H9 (cell line): ENCODE measurements around the gene PRKACA. TPM values are rescaled to one million over a fixed set of nuclear protein-coding genes. Genes with fewer than 3 reads are reported as not detected.
A peak's percentile ranks its signal among the peaks of the same experiment; 100 is the strongest.

Experiments
- DNase-seq: peaks from one replicate; pipeline ENCODE4 v3.0.0-alpha.2; 2017
- H2AFZ ChIP-seq: one replicate; pipeline ENCODE4 v1.6.1; 2013; ENCODE audit warnings: mild to moderate bottlenecking, low read length, control low read depth, moderate library complexity
- H2AK5ac ChIP-seq: 2 replicates; pipeline ENCODE4 v1.6.1; 2013; ENCODE audit warnings: low read length, control low read depth, mixed read lengths; ENCODE audit not compliant: insufficient read length
- H2BK120ac ChIP-seq: one replicate; pipeline ENCODE4 v1.6.1; 2013; ENCODE audit warnings: low read depth, mild to moderate bottlenecking, low read length, control low read depth, inconsistent platforms; ENCODE audit not compliant: poor library complexity, severe bottlenecking
- H2BK12ac ChIP-seq: 2 replicates; pipeline ENCODE4 v1.6.1; 2013; ENCODE audit warnings: low read length, control low read depth, mixed read lengths, low read depth; ENCODE audit not compliant: insufficient read length
- H2BK15ac ChIP-seq: 2 replicates; pipeline ENCODE4 v1.6.1; 2013; ENCODE audit warnings: low read depth, low read length, control low read depth
- H2BK20ac ChIP-seq: one replicate; pipeline ENCODE4 v1.6.1; 2013; ENCODE audit warnings: low read depth, mild to moderate bottlenecking, low read length, control low read depth, inconsistent platforms; ENCODE audit not compliant: poor library complexity, severe bottlenecking
- H2BK5ac ChIP-seq: 2 replicates; pipeline ENCODE4 v1.6.1; 2013; ENCODE audit warnings: low read length, control low read depth, mixed read lengths; ENCODE audit not compliant: insufficient read length
- H3K14ac ChIP-seq: 2 replicates; pipeline ENCODE4 v1.6.1; 2013; ENCODE audit warnings: low read length, control low read depth; ENCODE audit not compliant: insufficient read depth
- H3K18ac ChIP-seq: 2 replicates; pipeline ENCODE4 v1.6.1; 2013; ENCODE audit warnings: low read depth, mild to moderate bottlenecking, mixed read lengths, low read length, control low read depth; ENCODE audit not compliant: insufficient read length
- H3K23ac ChIP-seq: 2 replicates; pipeline ENCODE4 v1.6.1; 2013; ENCODE audit warnings: low read length, control low read depth, mixed read lengths, low read depth; ENCODE audit not compliant: insufficient read length
- H3K23me2 ChIP-seq: 2 replicates; pipeline ENCODE4 v1.6.1; 2013; ENCODE audit warnings: low read depth, mild to moderate bottlenecking, mixed read lengths, low read length, control low read depth; ENCODE audit not compliant: insufficient read length, poor library complexity, severe bottlenecking
- H3K27ac ChIP-seq: 2 replicates; pipeline ENCODE4 v1.5.1; 2013; ENCODE audit warnings: low read length, control low read depth, mixed read lengths, low read depth; ENCODE audit not compliant: insufficient read length
- H3K27me3 ChIP-seq: 2 replicates; pipeline ENCODE4 v1.6.1; 2013; ENCODE audit warnings: low read length, control low read depth, inconsistent platforms; ENCODE audit not compliant: insufficient read depth
- H3K4ac ChIP-seq: 2 replicates; pipeline ENCODE4 v1.6.1; 2013; ENCODE audit warnings: low read depth, mild to moderate bottlenecking, control low read depth, inconsistent platforms, low read length, moderate library complexity
- H3K4me1 ChIP-seq: 2 replicates; pipeline ENCODE4 v1.6.1; 2013; ENCODE audit warnings: low read length, control low read depth, inconsistent platforms; ENCODE audit not compliant: insufficient read depth
- H3K4me2 ChIP-seq: 2 replicates; pipeline ENCODE4 v1.6.1; 2013; ENCODE audit warnings: low read length, control low read depth, mixed read lengths; ENCODE audit not compliant: insufficient read length, insufficient read depth
- H3K56ac ChIP-seq: 2 replicates; pipeline ENCODE4 v1.6.1; 2013; ENCODE audit warnings: low read depth, mild to moderate bottlenecking, mixed read lengths, low read length, control low read depth; ENCODE audit not compliant: insufficient read length
- H3K79me1 ChIP-seq: 2 replicates; pipeline ENCODE4 v1.6.1; 2013; ENCODE audit warnings: low read depth, mild to moderate bottlenecking, moderate library complexity, low read length, control low read depth, inconsistent platforms; ENCODE audit not compliant: insufficient read depth, poor library complexity, severe bottlenecking
- H3K79me2 ChIP-seq: 2 replicates; pipeline ENCODE4 v1.6.1; 2013; ENCODE audit warnings: low read length, control low read depth, inconsistent platforms; ENCODE audit not compliant: insufficient read depth
- H3K9ac ChIP-seq: 2 replicates; pipeline ENCODE4 v1.6.1; 2013; ENCODE audit warnings: low read length, control low read depth, mixed read lengths; ENCODE audit not compliant: insufficient read length; ENCODE audit errors: extremely low read depth
- H3K9me3 ChIP-seq: one replicate; pipeline ENCODE4 v1.6.1; 2013; ENCODE audit warnings: low read depth, low read length, inconsistent platforms; ENCODE audit not compliant: control insufficient read depth
- H3T11ph ChIP-seq: one replicate; pipeline ENCODE4 v1.6.1; 2013; ENCODE audit warnings: mild to moderate bottlenecking, low read length, control low read depth, inconsistent platforms
- H4K20me1 ChIP-seq: one replicate; pipeline ENCODE4 v1.6.1; 2013; ENCODE audit not compliant: control insufficient read depth, insufficient read length, insufficient read depth
- H4K5ac ChIP-seq: 2 replicates; pipeline ENCODE4 v1.6.1; 2013; ENCODE audit warnings: low read depth, mild to moderate bottlenecking, mixed read lengths, low read length, control low read depth; ENCODE audit not compliant: insufficient read length
- H4K8ac ChIP-seq: replicated peaks from 2 replicates; pipeline ENCODE4 v1.6.1; 2013; ENCODE audit warnings: low read length, control low read depth, mixed read lengths, low read depth; ENCODE audit not compliant: insufficient read length
- H4K91ac ChIP-seq: 2 replicates; pipeline ENCODE4 v1.6.1; 2013; ENCODE audit warnings: low read depth, mild to moderate bottlenecking, moderate library complexity, mixed read lengths, low read length, control low read depth; ENCODE audit not compliant: insufficient read length
- H3K27ac Mint-ChIP-seq, 3 experiments: 2 replicates in 2 of 3; 3 replicates in 1 of 3; pipeline ENCODE4 v1.8.0; 2020 to 2021; ENCODE audit warnings: mixed read lengths in 3 of 3, mild to moderate bottlenecking in 1 of 3, moderate library complexity in 1 of 3
- H3K27me3 Mint-ChIP-seq: 2 replicates; pipeline ENCODE4 v1.8.0; 2021; ENCODE audit warnings: low read depth, mild to moderate bottlenecking, moderate library complexity, mixed read lengths
- H3K36me3 Mint-ChIP-seq, 3 experiments: 2 replicates in 2 of 3; 3 replicates in 1 of 3; pipeline ENCODE4 v1.8.0; 2020 to 2021; ENCODE audit warnings: low read depth in 3 of 3, mixed read lengths in 3 of 3; ENCODE audit not compliant: insufficient read depth in 1 of 3
- H3K4me1 Mint-ChIP-seq, 2 experiments: 2 replicates each; pipeline ENCODE4 v1.8.0; 2020; ENCODE audit warnings: mixed read lengths in 2 of 2
- H3K4me3 Mint-ChIP-seq, 2 experiments: 2 replicates in 1 of 2; 3 replicates in 1 of 2; pipeline ENCODE4 v1.8.0; 2020 to 2021; ENCODE audit warnings: mild to moderate bottlenecking in 2 of 2, mixed read lengths in 2 of 2, moderate library complexity in 1 of 2
- H3K9me3 Mint-ChIP-seq, 2 experiments: 2 replicates in 1 of 2; 3 replicates in 1 of 2; pipeline ENCODE4 v1.8.0; 2020; ENCODE audit warnings: mild to moderate bottlenecking in 2 of 2, mixed read lengths in 2 of 2, moderate library complexity in 1 of 2
- CTCF ChIP-seq: fragments of 200-600 bp; sonication (generic); conservative IDR thresholded peaks from 3 replicates; pipeline ENCODE4 v1.8.0; 2021; ENCODE audit warnings: antibody characterized with exemption, mild to moderate bottlenecking
- whole genome bisulfite sequencing: extraction: QIAGEN DNeasy Blood & Tissue Kit; methylation state at CpG from one replicate; pipeline ENCODE4 v1.1.7; 2013; ENCODE audit warnings: missing lambda C conversion rate, low lambda C conversion rate, mixed read lengths; ENCODE audit not compliant: insufficient read length; ENCODE audit errors: extremely low coverage; 5-methylcytosine and 5-hydroxymethylcytosine counted together
- total RNA-seq: library from RNA; stranded (reverse); gene quantifications from 2 replicates; pipeline ENCODE4 v1.2.1, GENCODE V29; 2021

PRKACA gene
- total RNA-seq, 1 experiment from 2014 or later: 51.8 TPM

DNA sequence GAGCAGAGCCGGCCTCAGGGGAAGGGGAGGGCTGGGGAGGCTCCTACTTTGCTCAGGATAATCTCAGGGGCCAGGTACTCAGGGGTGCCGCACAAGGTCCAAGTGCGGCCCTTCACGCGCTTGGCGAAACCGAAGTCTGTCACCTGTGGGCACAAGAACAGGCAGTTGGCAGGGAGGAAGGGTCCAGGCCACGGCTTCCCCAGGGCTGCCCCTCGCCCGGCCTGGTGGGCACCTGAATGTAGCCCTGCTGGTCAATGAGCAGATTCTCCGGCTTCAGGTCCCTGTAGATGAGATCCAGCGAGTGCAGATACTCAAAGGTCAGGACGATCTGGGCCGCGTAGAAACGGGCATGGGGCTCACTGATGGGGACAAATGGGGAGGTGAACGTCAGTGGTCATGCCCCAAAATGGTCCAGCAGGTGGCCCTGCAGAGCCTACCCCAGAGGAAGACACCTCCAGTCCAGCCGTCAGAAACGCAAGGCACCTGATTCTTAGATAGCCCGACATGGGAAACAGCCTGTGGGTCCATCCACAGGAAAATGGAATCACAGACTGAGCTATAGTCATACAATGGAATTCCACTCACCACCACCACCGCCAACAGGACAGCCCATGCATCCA is 19.9 kb downstream of the PRKACA start:
- H3K27me3 ChIP-seq: no peaks in the 10 kb centered on the region
- no peak overlapping the region for H3K4ac ChIP-seq
- H3K56ac ChIP-seq: no peak overlapping the region
- peaks cover 6% of the 10 kb centered on the region for H3K9me3 ChIP-seq
- H2AFZ ChIP-seq: no peak overlapping the region
- H3K4me1 ChIP-seq: no peaks in the 10 kb centered on the region
- no CpG with 5 or more reads among the region's 21 CpGs for WGBS
- TF ChIP-seq CTCF: peak; percentile 53
- no peak overlapping the region for H2BK15ac ChIP-seq
- no peak overlapping the region for H3K9ac ChIP-seq
- Mint-ChIP-seq H3K36me3 (peaks cover 6 to 35% (median 22%) of the 10 kb centered on the region in 3 experiments), H3K9me3 (peaks cover 13 to 15% of the 10 kb centered on the region in 2 experiments), H3K4me3 (no peak overlapping the region), H3K27me3 (peaks cover 16% of the 10 kb centered on the region), H3K4me1 (no peaks in the 10 kb centered on the region), H3K27ac (no peak overlapping the region)
- no peak overlapping the region for H3K27ac ChIP-seq
- no peaks in the 10 kb centered on the region for H3K79me2 ChIP-seq
- no peaks in the 10 kb centered on the region for H3K79me1 ChIP-seq
- H3T11ph ChIP-seq: no peak overlapping the region
- no peak overlapping the region for H2BK120ac ChIP-seq
- H2BK12ac ChIP-seq: no peak overlapping the region
- no peak overlapping the region for H3K4me2 ChIP-seq
- DNase-seq: no peak
- H4K20me1 ChIP-seq: no peaks in the 10 kb centered on the region
- H3K23ac ChIP-seq: no peak overlapping the region
- no peak overlapping the region for H2AK5ac ChIP-seq
- H3K14ac ChIP-seq: no peak overlapping the region
- H3K18ac ChIP-seq: no peak overlapping the region
- H4K8ac ChIP-seq: no peak overlapping the region
- H4K5ac ChIP-seq: no peak overlapping the region
- H2BK5ac ChIP-seq: no peak overlapping the region
- no peak overlapping the region for H4K91ac ChIP-seq
- H2BK20ac ChIP-seq: no peak overlapping the region
- no peaks in the 10 kb centered on the region for H3K23me2 ChIP-seq
